NT2/D1 (cell line): ENCODE results near the gene GOLGA8K.
"Not testable (repeated sequence)": the region's sequence is repeated elsewhere in the genome, so short reads cannot be mapped to it uniquely, and the experiment has no call there.

ENCODE experiments used
- SUZ12 ChIP-seq: IDR thresholded peaks from 2 replicates; pipeline ENCODE4 v1.6.1; 2011; ENCODE audit not compliant: insufficient read length, insufficient read depth; ENCODE audit errors: extremely low read depth
- YY1 ChIP-seq: IDR thresholded peaks from 2 replicates; pipeline ENCODE4 v1.6.1; 2011; ENCODE audit not compliant: insufficient read length, insufficient read depth
- ZNF274 ChIP-seq: IDR thresholded peaks from 2 replicates; pipeline ENCODE4 v1.6.1; 2011; ENCODE audit warnings: mild to moderate bottlenecking, low read depth, low read length

GRCh38 chr15:32374185-32374584 lies 28.9 kb downstream of the GOLGA8K start:
- TF ChIP-seq YY1, ZNF274, SUZ12: not testable (repeated sequence)
